Forelimb muscle (tissue), 1 donor: ENCODE measurements around the gene ATP13A5. TPM values are rescaled to one million over a fixed set of nuclear protein-coding genes. Genes with fewer than 3 reads are reported as not detected.

Experiments used
- DNase-seq: peaks from one replicate; pipeline ENCODE4 v3.0.0-alpha.2; 2013; ENCODE audit warnings: low read depth
- polyA plus RNA-seq: library from polyadenylated mRNA; unstranded; fragments of 120-200 nt; gene quantifications from one replicate; pipeline ENCODE4 v1.2.1, GENCODE V29; 2013; ENCODE audit not compliant: insufficient read length

The ATP13A5 gene
- polyA plus RNA-seq, 1 donor, result 0.63 TPM

- DNase-seq, result no peak
Observed at GRCh38 chr3:193261970-193262369, 116.6 kb downstream of the ATP13A5 start.

GRCh38 chr3:193253986-193254660 is 124.4 kb downstream of the ATP13A5 start:
- no peak for DNase-seq

GRCh38 chr3:193250492-193250891 is 128.1 kb downstream of the ATP13A5 start:
- DNase-seq, result no peak

- DNase-seq, result no peak
Observed at GRCh38 chr3:193248848-193249468, 129.6 kb downstream of the ATP13A5 start.

- no peak for DNase-seq
Observed at GRCh38 chr3:193243571-193243970, 135.0 kb downstream of the ATP13A5 start.

- DNase-seq, result no peak
Observed at GRCh38 chr3:193241716-193242115, 136.8 kb downstream of the ATP13A5 start.

GRCh38 chr3:193240850-193241706 is 137.5 kb downstream of the ATP13A5 start, which contains the start of gene PLAAT1:
Gene PLAAT1, plus strand, starts transcription at chr3:193241222. Its CDS starts 14,429 bp downstream, at chr3:193255651.
- no peak for DNase-seq

- DNase-seq, result no peak
Observed at GRCh38 chr3:193240436-193240849, 138.1 kb downstream of the ATP13A5 start.

- no peak for DNase-seq
Observed at GRCh38 chr3:193237030-193237429, 141.5 kb downstream of the ATP13A5 start.

GRCh38 chr3:193236599-193236998 is 142.0 kb downstream of the ATP13A5 start:
- DNase-seq, result no peak

GRCh38 chr3:193231201-193231600 is 147.4 kb downstream of the ATP13A5 start:
- DNase-seq, result no peak

GRCh38 chr3:193230610-193231009 is 147.9 kb downstream of the ATP13A5 start:
- no peak for DNase-seq

GRCh38 chr3:193229851-193230420 is 148.6 kb downstream of the ATP13A5 start:
- DNase-seq, result no peak

GRCh38 chr3:193228206-193228605 is 150.3 kb downstream of the ATP13A5 start:
- DNase-seq, result no peak

GRCh38 chr3:193225302-193226125 is 153.0 kb downstream of the ATP13A5 start:
- no peak for DNase-seq

Other genes starting within 250 kb of the ATP13A5 start
- 24.4 TPM for gene PLAAT1, start 137.5 kb downstream of the ATP13A5 start, polyA plus RNA-seq
- 0.48 TPM for gene ATP13A4, start 176.1 kb upstream of the ATP13A5 start, polyA plus RNA-seq
- gene OPA1, start 214.5 kb upstream of the ATP13A5 start, polyA plus RNA-seq, result 47.9 TPM